ENCODE data around the gene PI3. TPM values are rescaled to one million over a fixed set of nuclear protein-coding genes. Genes with fewer than 3 reads are reported as not detected.

PI3 gene
- polyA plus RNA-seq, 2 of the 4 experiments (the other 2 are of a cell fraction) = 0.18 to 0.35 TPM

- Histone ChIP-seq H3K9me3 (no peaks in the 10 kb centered on the region), H3K4me3 (no peak overlapping the region), H3K4me2 (no peak overlapping the region), H3K27ac (no peak overlapping the region), H3K4me1 (no peaks in the 10 kb centered on the region)
- ChIA-PET POLR2A (no interaction called here), CTCF (interaction anchor here (1.2 kb wide), 1 partner anchor 10 kb away, joined by 3 read pairs; no protein-coding TSS in a partner anchor)
- FAIRE-seq (no peak), ATAC-seq (no peak), DNase-seq (ENCODE audit: low read depth in 1 of 2, low spot score in 1 of 2) (no peak)
- TF ChIP-seq, protein P1, sequence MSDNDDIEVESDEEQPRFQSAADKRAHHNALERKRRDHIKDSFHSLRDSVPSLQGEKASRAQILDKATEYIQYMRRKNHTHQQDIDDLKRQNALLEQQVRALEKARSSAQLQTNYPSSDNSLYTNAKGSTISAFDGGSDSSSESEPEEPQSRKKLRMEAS (IDR thresholded peaks at IDR 0.05) = no peak
- TF ChIP-seq MAFK (IDR thresholded peaks at IDR 0.05; ENCODE audit: partially characterized antibody) (no peak), RCOR1 (IDR thresholded peaks at IDR 0.05; ENCODE audit: low read depth, low read length) (no peak), KDM1A (IDR thresholded peaks at IDR 0.05; ENCODE audit: low read depth) (no peak), MYC (IDR thresholded peaks at IDR 0.05; ENCODE audit: borderline replicate concordance, low read length) (no peak), NFE2L2 (conservative IDR thresholded peaks at IDR 0.05; ENCODE audit: low read length) (no peak), RNF2 (IDR thresholded peaks at IDR 0.05; ENCODE audit: borderline replicate concordance, low read depth) (no peak), CBX2 (IDR thresholded peaks at IDR 0.05; ENCODE audit: borderline replicate concordance, low read depth) (no peak)
- 56% methylated on average over 3 of the region's 3 CpGs for WGBS (ENCODE audit: missing lambda C conversion rate)
These were observed 14.4 kb downstream of the PI3 start for GRCh38 chr20:45189067-45189609.

DNA sequence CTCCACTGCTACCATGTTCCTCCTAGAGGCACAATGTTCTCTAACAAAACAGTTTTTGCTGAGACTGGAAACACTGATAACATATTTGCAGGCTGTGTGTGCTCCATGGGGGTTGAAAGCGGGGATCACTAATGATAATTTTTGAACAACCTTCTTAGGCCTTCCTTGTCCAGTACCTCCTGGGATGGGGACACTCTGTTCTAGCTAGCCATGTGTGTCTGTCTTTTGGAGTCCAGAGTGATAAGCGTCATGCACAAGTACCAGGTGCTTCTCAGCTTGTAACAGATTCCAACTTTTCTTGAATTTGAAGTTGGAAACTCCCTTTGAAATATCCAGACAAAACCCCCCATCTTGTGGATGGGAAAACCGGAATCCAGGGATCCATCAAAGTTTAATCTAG, 15.2 kb downstream of the PI3 start:
- Histone ChIP-seq H3K4me3 (no peak overlapping the region), H3K4me1 (no peaks in the 10 kb centered on the region), H3K4me2 (no peak overlapping the region), H3K27ac (no peak overlapping the region), H3K9me3 (no peaks in the 10 kb centered on the region)
- TF ChIP-seq JUNB (IDR thresholded peaks at IDR 0.05) (no peak), HES2 (IDR thresholded peaks at IDR 0.05) (no peak), RARB (CRISPR knock-in tag; IDR thresholded peaks at IDR 0.05) (no peak), SREBF2 (IDR thresholded peaks at IDR 0.05) (no peak), E2F6 (IDR thresholded peaks at IDR 0.05; ENCODE audit: borderline replicate concordance, low read depth) (no peak), ZSCAN20 (CRISPR knock-in tag; IDR thresholded peaks at IDR 0.05) (no peak), TFCP2L1 (CRISPR knock-in tag; IDR thresholded peaks at IDR 0.05) (no peak), HOXB5 (CRISPR knock-in tag; IDR thresholded peaks at IDR 0.05) (no peak), SMC3 (IDR thresholded peaks at IDR 0.05) (no peak), NFE2L2 (conservative IDR thresholded peaks at IDR 0.05; ENCODE audit: low read length) (no peak), HOXB13 (CRISPR knock-in tag; IDR thresholded peaks at IDR 0.05; ENCODE audit: low read depth) (no peak), ZNF302 (CRISPR knock-in tag; IDR thresholded peaks at IDR 0.05) (no peak)
- FAIRE-seq (no peak), ATAC-seq (no peak), DNase-seq (ENCODE audit: low read depth in 1 of 2, low spot score in 1 of 2) (no peak)
- ChIA-PET CTCF (no interaction called here), POLR2A (no interaction called here)
- WGBS (ENCODE audit: missing lambda C conversion rate) = 4% methylated on average over 3 of the region's 3 CpGs

- FAIRE-seq = no peak
- no peak for ATAC-seq
- Histone ChIP-seq H3K4me2 (no peak overlapping the region), H3K4me1 (no peaks in the 10 kb centered on the region), H3K27ac (no peak overlapping the region), H3K9me3 (no peaks in the 10 kb centered on the region), H3K4me3 (no peak overlapping the region)
- CTCF ChIA-PET = no interaction called here
- 43% methylated on average over 3 of the region's 3 CpGs for WGBS (ENCODE audit: missing lambda C conversion rate)
- POLR2A ChIA-PET = no interaction called here
- no peak for DNase-seq (ENCODE audit: low read depth in 1 of 2, low spot score in 1 of 2)
- TF ChIP-seq, protein P2, sequence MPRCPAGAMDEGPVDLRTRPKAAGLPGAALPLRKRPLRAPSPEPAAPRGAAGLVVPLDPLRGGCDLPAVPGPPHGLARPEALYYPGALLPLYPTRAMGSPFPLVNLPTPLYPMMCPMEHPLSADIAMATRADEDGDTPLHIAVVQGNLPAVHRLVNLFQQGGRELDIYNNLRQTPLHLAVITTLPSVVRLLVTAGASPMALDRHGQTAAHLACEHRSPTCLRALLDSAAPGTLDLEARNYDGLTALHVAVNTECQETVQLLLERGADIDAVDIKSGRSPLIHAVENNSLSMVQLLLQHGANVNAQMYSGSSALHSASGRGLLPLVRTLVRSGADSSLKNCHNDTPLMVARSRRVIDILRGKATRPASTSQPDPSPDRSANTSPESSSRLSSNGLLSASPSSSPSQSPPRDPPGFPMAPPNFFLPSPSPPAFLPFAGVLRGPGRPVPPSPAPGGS (IDR thresholded peaks at IDR 0.05) = no peak
- TF ChIP-seq, protein P3, sequence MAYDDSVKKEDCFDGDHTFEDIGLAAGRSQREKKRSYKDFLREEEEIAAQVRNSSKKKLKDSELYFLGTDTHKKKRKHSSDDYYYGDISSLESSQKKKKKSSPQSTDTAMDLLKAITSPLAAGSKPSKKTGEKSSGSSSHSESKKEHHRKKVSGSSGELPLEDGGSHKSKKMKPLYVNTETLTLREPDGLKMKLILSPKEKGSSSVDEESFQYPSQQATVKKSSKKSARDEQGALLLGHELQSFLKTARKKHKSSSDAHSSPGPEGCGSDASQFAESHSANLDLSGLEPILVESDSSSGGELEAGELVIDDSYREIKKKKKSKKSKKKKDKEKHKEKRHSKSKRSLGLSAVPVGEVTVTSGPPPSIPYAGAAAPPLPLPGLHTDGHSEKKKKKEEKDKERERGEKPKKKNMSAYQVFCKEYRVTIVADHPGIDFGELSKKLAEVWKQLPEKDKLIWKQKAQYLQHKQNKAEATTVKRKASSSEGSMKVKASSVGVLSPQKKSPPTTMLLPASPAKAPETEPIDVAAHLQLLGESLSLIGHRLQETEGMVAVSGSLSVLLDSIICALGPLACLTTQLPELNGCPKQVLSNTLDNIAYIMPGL (CRISPR knock-in tag; IDR thresholded peaks at IDR 0.05; ENCODE audit: borderline replicate concordance) = no peak
These were observed 17.2 kb downstream of the PI3 start for GRCh38 chr20:45191926-45192325.

Measured in A549 (cell line).